T-helper 1 cell treated with Interleukin-12 subunit alpha and Interleukin-12 subunit beta and Interleukin-4 antibody, amounts not matched to agents 30 μg/mL and 1 μg/mL, for 36 hours (primary cell): ENCODE data around the gene CFAP77.

Source experiments
- H3K27ac Mint-ChIP-seq: one replicate; pipeline ENCODE4 v1.8.0; 2021; ENCODE audit warnings: mild to moderate bottlenecking, mixed read lengths
- H3K27me3 Mint-ChIP-seq: one replicate; pipeline ENCODE4 v1.8.0; 2021; ENCODE audit warnings: low read depth, mixed read lengths
- H3K36me3 Mint-ChIP-seq: one replicate; pipeline ENCODE4 v1.8.0; 2021; ENCODE audit warnings: low read depth, mixed read lengths
- H3K4me1 Mint-ChIP-seq: one replicate; pipeline ENCODE4 v1.8.0; 2021; ENCODE audit warnings: low read depth, mixed read lengths
- H3K4me3 Mint-ChIP-seq: one replicate; pipeline ENCODE4 v1.8.0; 2021; ENCODE audit warnings: mild to moderate bottlenecking, moderate library complexity, mixed read lengths
- H3K9me3 Mint-ChIP-seq: one replicate; pipeline ENCODE4 v1.8.0; 2021; ENCODE audit warnings: mixed read lengths

The CFAP77 gene

GRCh38 chr9:132615774-132616173 lies 205.8 kb downstream of the CFAP77 start:
- H3K4me3 Mint-ChIP-seq, result no peak overlapping the region
- peaks cover 20% of the 10 kb centered on the region for H3K36me3 Mint-ChIP-seq
- no peaks in the 10 kb centered on the region for H3K27me3 Mint-ChIP-seq
- no peaks in the 10 kb centered on the region for H3K9me3 Mint-ChIP-seq
- no peak overlapping the region for H3K27ac Mint-ChIP-seq
- peaks cover 8% of the 10 kb centered on the region for H3K4me1 Mint-ChIP-seq

GRCh38 chr9:132616725-132617124 lies 206.7 kb downstream of the CFAP77 start:
- Mint-ChIP-seq H3K27me3 (no peaks in the 10 kb centered on the region), H3K4me3 (no peak overlapping the region), H3K27ac (no peak overlapping the region), H3K4me1 (peaks cover 8% of the 10 kb centered on the region), H3K9me3 (no peaks in the 10 kb centered on the region), H3K36me3 (peaks cover 16% of the 10 kb centered on the region)

- Mint-ChIP-seq H3K4me1 (peaks cover 2% of the 10 kb centered on the region), H3K9me3 (no peaks in the 10 kb centered on the region), H3K27ac (no peak overlapping the region), H3K27me3 (no peaks in the 10 kb centered on the region), H3K36me3 (peaks cover 7% of the 10 kb centered on the region), H3K4me3 (no peak overlapping the region)
Observed at GRCh38 chr9:132622159-132622558, 212.1 kb downstream of the CFAP77 start.
